PC-9 (cell line): ENCODE data around the gene CDC14A. TPM values are rescaled to one million over a fixed set of nuclear protein-coding genes. Genes with fewer than 3 reads are reported as not detected.

Experiments used
- BruUV-seq: library from RNA; stranded (reverse); fragments of 400-500 nt; replicated peaks from 2 replicates; lab custom pipeline; 2021; lab: Mats Ljungman, UMichigan
- CTCF ChIA-PET: fragments of 300-600 bp; sonication (Branson Sonifier 250); formaldehyde crosslinking; loops from one replicate; lab custom pipeline; 2022; ENCODE audit warnings: antibody characterized with exemption; lab: Charles Lee
- POLR2A ChIA-PET: fragments of 300-600 bp; sonication (Branson Sonifier 250); formaldehyde crosslinking; loops from one replicate; lab custom pipeline; 2022; ENCODE audit warnings: antibody characterized with exemption; ENCODE audit not compliant: unreplicated experiment; lab: Charles Lee
- DNase-seq, 2 experiments: peaks; one replicate each; pipeline versions ENCODE4 v3.0.0 to v3.0.0-alpha.2; 2015 to 2022; ENCODE audit warnings: mixed read lengths in 1 of 2
- H2AFZ ChIP-seq: fragments of 200-600 bp; sonication (generic); 2 replicates; pipeline ENCODE4 v1.8.1; 2017; ENCODE audit warnings: antibody characterized with exemption
- H3F3A ChIP-seq: fragments of 200-600 bp; sonication (generic); 2 replicates; pipeline ENCODE4 v1.8.1; 2017; ENCODE audit warnings: antibody characterized with exemption, mild to moderate bottlenecking, low read depth; ENCODE audit not compliant: insufficient read depth
- H3K27ac ChIP-seq: fragments of 200-600 bp; sonication (generic); 2 replicates; pipeline ENCODE4 v1.6.1; 2016; ENCODE audit warnings: mixed run types
- H3K27me3 ChIP-seq: fragments of 200-600 bp; sonication (generic); 2 replicates; pipeline ENCODE4 v1.6.1; 2016; ENCODE audit warnings: low read depth, mixed run types; ENCODE audit not compliant: insufficient read depth
- H3K36me3 ChIP-seq: fragments of 200-600 bp; sonication (generic); 2 replicates; pipeline ENCODE4 v1.6.1; 2016; ENCODE audit warnings: low read depth, mixed run types
- H3K4me1 ChIP-seq: fragments of 200-600 bp; sonication (generic); replicated peaks from 2 replicates; pipeline ENCODE4 v1.6.1; 2016; ENCODE audit warnings: mixed run types; ENCODE audit not compliant: insufficient read depth
- H3K4me2 ChIP-seq: fragments of 200-600 bp; sonication (generic); 2 replicates; pipeline ENCODE4 v1.6.1; 2017; ENCODE audit warnings: mixed run types
- H3K4me3 ChIP-seq: fragments of 200-600 bp; sonication (generic); 2 replicates; pipeline ENCODE4 v1.6.1; 2016; ENCODE audit warnings: mixed run types
- H3K79me2 ChIP-seq: fragments of 200-600 bp; sonication (generic); 2 replicates; pipeline ENCODE4 v1.6.1; 2017; ENCODE audit warnings: low read depth, mixed run types
- H3K9me2 ChIP-seq: fragments of 200-600 bp; sonication (generic); 2 replicates; pipeline ENCODE4 v1.8.1; 2017; ENCODE audit warnings: mild to moderate bottlenecking; ENCODE audit not compliant: insufficient read depth
- H3K9me3 ChIP-seq: fragments of 200-600 bp; sonication (generic); 2 replicates; pipeline ENCODE4 v1.8.1; 2016; ENCODE audit warnings: low read depth; ENCODE audit not compliant: insufficient read depth
- H4K20me1 ChIP-seq: fragments of 200-600 bp; sonication (generic); 2 replicates; pipeline ENCODE4 v1.8.1; 2017; ENCODE audit not compliant: insufficient read depth
- CTCF ChIP-seq: fragments of 200-600 bp; sonication (generic); conservative IDR thresholded peaks from 2 replicates; pipeline ENCODE4 v1.6.1; 2017; ENCODE audit warnings: mixed run types, antibody characterized with exemption, mild to moderate bottlenecking, moderate library complexity
- EZH2 ChIP-seq: fragments of 200-600 bp; sonication (generic); IDR thresholded peaks from 2 replicates; pipeline ENCODE4 v1.8.0; 2017; ENCODE audit warnings: antibody characterized with exemption, low read depth
- intact Hi-C: fragments of 100-400 bp; cut with micrococcal nuclease; formaldehyde crosslinking; loops from one replicate; pipeline ENCODE4 v1.10.0; 2022; ENCODE audit not compliant: unreplicated experiment
- total RNA-seq: library from RNA; stranded (reverse); gene quantifications from 2 replicates; pipeline ENCODE4 v1.2.3, GENCODE V29; 2021

CDC14A gene
- total RNA-seq, 1 experiment from 2014 or later, result 2.8 TPM

GRCh38 chr1:100552031-100552430 lies 199.7 kb downstream of the CDC14A start:
- Histone ChIP-seq H3F3A (no peaks in the 10 kb centered on the region), H3K36me3 (no peaks in the 10 kb centered on the region), H3K4me3 (no peak overlapping the region), H3K79me2 (no peaks in the 10 kb centered on the region), H3K27me3 (no peaks in the 10 kb centered on the region), H3K4me2 (no peak overlapping the region), H2AFZ (no peak overlapping the region), H3K9me3 (peaks cover 21% of the 10 kb centered on the region), H3K4me1 (no peaks in the 10 kb centered on the region), H3K9me2 (no peaks in the 10 kb centered on the region), H3K27ac (no peak overlapping the region), H4K20me1 (no peaks in the 10 kb centered on the region)
- no TSS peak for BruUV-seq
- TF ChIP-seq CTCF (no peak), EZH2 (no peak)
- DNase-seq, result no peak
- POLR2A ChIA-PET, result no interaction called here
- intact Hi-C loops, result no loop called here
- CTCF ChIA-PET, result no interaction called here

- ChIA-PET POLR2A (no interaction called here), CTCF (no interaction called here)
- Histone ChIP-seq H3K79me2 (no peaks in the 10 kb centered on the region), H4K20me1 (no peaks in the 10 kb centered on the region), H3K36me3 (no peaks in the 10 kb centered on the region), H3K27ac (no peak overlapping the region), H3K9me3 (peaks cover 21% of the 10 kb centered on the region), H3K4me2 (no peak overlapping the region), H3K4me1 (no peaks in the 10 kb centered on the region), H3K27me3 (no peaks in the 10 kb centered on the region), H3F3A (no peaks in the 10 kb centered on the region), H3K9me2 (no peaks in the 10 kb centered on the region), H2AFZ (no peak overlapping the region), H3K4me3 (no peak overlapping the region)
- no TSS peak for BruUV-seq
- TF ChIP-seq EZH2, result no peak
- no peak for TF ChIP-seq CTCF
- intact Hi-C loops, result no loop called here
- no peak for DNase-seq
Measured at GRCh38 chr1:100552922-100553321, 200.6 kb downstream of the CDC14A start.

GRCh38 chr1:100556181-100556580 lies 203.9 kb downstream of the CDC14A start:
- POLR2A ChIA-PET, result no interaction called here
- BruUV-seq, result no TSS peak
- Histone ChIP-seq H3K4me3 (no peak overlapping the region), H3K4me1 (no peaks in the 10 kb centered on the region), H3K9me3 (peaks cover 21% of the 10 kb centered on the region), H3K4me2 (no peak overlapping the region), H3K9me2 (no peaks in the 10 kb centered on the region; the same call in 1 of the 2 replicates), H3K27ac (no peak overlapping the region), H3K79me2 (no peaks in the 10 kb centered on the region), H4K20me1 (no peaks in the 10 kb centered on the region), H3K27me3 (no peaks in the 10 kb centered on the region), H3K36me3 (no peaks in the 10 kb centered on the region), H2AFZ (no peak overlapping the region), H3F3A (no peaks in the 10 kb centered on the region)
- TF ChIP-seq EZH2 (no peak), CTCF (no peak)
- intact Hi-C loops, result no loop called here
- no peak for DNase-seq
- CTCF ChIA-PET, result no interaction called here
